Endothelial cell of umbilical vein (primary cell): Measurements from ENCODE around the gene KAT6B. TPM values are rescaled to one million over a fixed set of nuclear protein-coding genes. Genes with fewer than 3 reads are reported as not detected.

ENCODE experiments used
- BruUV-seq: library from RNA; stranded (reverse); fragments of 400-500 nt; replicated peaks from 2 replicates; lab custom pipeline; 2021; lab: Mats Ljungman, UMichigan
- CTCF ChIA-PET: fragments of 300-600, 350-600 bp; sonication (Branson Sonifier 250); formaldehyde crosslinking; loops from one replicate; lab custom pipeline; 2021; ENCODE audit warnings: antibody characterized with exemption, inconsistent platforms; lab: Charles Lee
- POLR2A ChIA-PET: fragments of 300-600, 350-600 bp; sonication (Branson Sonifier 250); formaldehyde crosslinking; loops from one replicate; lab custom pipeline; 2021; ENCODE audit warnings: antibody characterized with exemption, inconsistent platforms; lab: Charles Lee
- DNase-seq: peaks from one replicate; pipeline ENCODE4 v3.0.0-alpha.2; 2011; ENCODE audit warnings: low read depth, low spot score
- FAIRE-seq: peaks from 2 replicates; lab custom pipeline; 2011; peaks lifted over from hg19 to GRCh38; lab: Jason Lieb, UNC
- H2AFZ ChIP-seq: 2 replicates; pipeline ENCODE4 v1.6.0; 2012; ENCODE audit warnings: low read depth, low read length, control low read depth, inconsistent platforms
- H3K27ac ChIP-seq: 2 replicates; pipeline ENCODE4 v1.5.1; 2011; ENCODE audit warnings: low read depth, mild to moderate bottlenecking, control low read depth, low read length, moderate library complexity; ENCODE audit not compliant: insufficient read depth
- H3K27me3 ChIP-seq, 2 experiments: 2 replicates each; pipeline versions ENCODE4 v1.6.0 to v1.6.1; 2011; ENCODE audit warnings: low read length in 2 of 2, mixed read lengths in 1 of 2; ENCODE audit not compliant: control insufficient read depth in 2 of 2, insufficient read depth in 2 of 2
- H3K36me3 ChIP-seq, 2 experiments: 2 replicates in 1 of 2; 3 replicates in 1 of 2; pipeline ENCODE4 v1.5.1; 2011; ENCODE audit warnings: low read length in 2 of 2, mild to moderate bottlenecking in 1 of 2, moderate library complexity in 1 of 2; ENCODE audit not compliant: control insufficient read depth in 2 of 2, insufficient read depth in 2 of 2; ENCODE audit errors: extremely low read depth in 1 of 2
- H3K4me1 ChIP-seq: 3 replicates; pipeline ENCODE4 v1.5.1; 2011; ENCODE audit warnings: mild to moderate bottlenecking, low read length; ENCODE audit not compliant: control insufficient read depth, insufficient read depth; ENCODE audit errors: extremely low read depth
- H3K4me2 ChIP-seq: 2 replicates; pipeline ENCODE4 v1.6.1; 2011; ENCODE audit warnings: low read length, control low read depth, mixed read lengths; ENCODE audit not compliant: insufficient read depth
- H3K4me3 ChIP-seq, 3 experiments: fragments of 200-600 bp in 1 of 3; sonication (generic), shearing (Covaris generic) in 1 of 3; replicated peaks in 1 of 3; 2 replicates each; pipeline ENCODE4 v1.5.1; 2011 to 2016; ENCODE audit warnings: control low read depth in 3 of 3, low read length in 3 of 3, mild to moderate bottlenecking in 2 of 3, inconsistent platforms in 1 of 3, low read depth in 1 of 3, moderate library complexity in 1 of 3; ENCODE audit not compliant: insufficient read depth in 1 of 3
- H3K79me2 ChIP-seq: 2 replicates; pipeline ENCODE4 v1.6.0; 2012; ENCODE audit warnings: low read length, inconsistent platforms; ENCODE audit not compliant: control insufficient read depth, insufficient read depth
- H3K9ac ChIP-seq: replicated peaks from 2 replicates; pipeline ENCODE3; 2011; ENCODE audit warnings: low read length, control low read depth; ENCODE audit not compliant: insufficient read depth; ENCODE audit errors: extremely low read depth
- H3K9me1 ChIP-seq: replicated peaks from 3 replicates; pipeline ENCODE4 v1.6.0; 2011; ENCODE audit warnings: mild to moderate bottlenecking, low read length; ENCODE audit not compliant: control insufficient read depth, insufficient read depth; ENCODE audit errors: extremely low read depth
- H3K9me3 ChIP-seq: replicated peaks from 2 replicates; pipeline ENCODE4 v1.5.1; 2012; ENCODE audit warnings: low read length, inconsistent platforms; ENCODE audit not compliant: control insufficient read depth, insufficient read depth
- H4K20me1 ChIP-seq: replicated peaks from 2 replicates; pipeline ENCODE3; 2011; ENCODE audit warnings: mild to moderate bottlenecking, low read length; ENCODE audit not compliant: control insufficient read depth, insufficient read depth; ENCODE audit errors: extremely low read depth
- CTCF ChIP-seq, 2 donors: IDR thresholded peaks; 1 replicate in 1 of 2; 2 replicates in 1 of 2; pipeline ENCODE4 v1.5.1; 2011; ENCODE audit warnings: low read length in 2 of 2, mild to moderate bottlenecking in 2 of 2, moderate library complexity in 2 of 2, control low read depth in 1 of 2, inconsistent platforms in 1 of 2, low read depth in 1 of 2; ENCODE audit not compliant: insufficient read depth in 1 of 2; ENCODE audit errors: extremely low read depth in 1 of 2
- EZH2 ChIP-seq: IDR thresholded peaks from 2 replicates; pipeline ENCODE4 v1.6.1; 2012; ENCODE audit warnings: borderline replicate concordance, low read depth, mild to moderate bottlenecking, moderate library complexity, low read length, inconsistent platforms; ENCODE audit not compliant: severe bottlenecking
- FOS ChIP-seq: IDR thresholded peaks from 2 replicates; pipeline ENCODE4 v1.6.1; 2011; ENCODE audit warnings: mild to moderate bottlenecking, low read length, moderate library complexity, borderline replicate concordance; ENCODE audit not compliant: insufficient read depth
- GATA2 ChIP-seq: IDR thresholded peaks from 2 replicates; pipeline ENCODE4 v1.7.0; 2011; ENCODE audit warnings: low read depth, mild to moderate bottlenecking, moderate library complexity, mixed read lengths, low read length; ENCODE audit not compliant: insufficient read length, insufficient read depth
- JUN ChIP-seq: IDR thresholded peaks from 2 replicates; pipeline ENCODE4 v1.6.1; 2011; ENCODE audit warnings: borderline replicate concordance, low read depth; ENCODE audit not compliant: insufficient read length, insufficient read depth
- MAX ChIP-seq: IDR thresholded peaks from 2 replicates; pipeline ENCODE4 v1.6.1; 2011; ENCODE audit not compliant: insufficient read depth, insufficient read length
- MYC ChIP-seq: IDR thresholded peaks from one replicate; pipeline ENCODE4 v1.6.1; 2011; ENCODE audit warnings: mild to moderate bottlenecking, low read depth, low read length
- POLR2A ChIP-seq: IDR thresholded peaks from 2 replicates; pipeline ENCODE4 v1.6.1; 2012; ENCODE audit warnings: low read depth, mild to moderate bottlenecking, control low read depth, low read length
- POLR2AphosphoS5 ChIP-seq: IDR thresholded peaks from 2 replicates; pipeline ENCODE4 v1.6.1; 2012; ENCODE audit warnings: low read depth, mild to moderate bottlenecking, control low read depth, low read length, moderate library complexity; ENCODE audit not compliant: insufficient read depth
- dilution Hi-C: fragments of 300-500 bp; cut with MboI; formaldehyde crosslinking; loops from one replicate; pipeline ENCODE4 v1.15.0; 2019; ENCODE audit warnings: low sequenced_read_pairs; ENCODE audit not compliant: extremely low pct_ligation_motif_present
- intact Hi-C: fragments of 100-400 bp; cut with micrococcal nuclease; formaldehyde crosslinking; loops from one replicate; pipeline ENCODE4 v1.10.0; 2022
- polyA plus RNA-seq, 4 experiments: library from polyadenylated mRNA; depleted of rRNA in 3 of 4; stranded (reverse) in 3 of 4; unstranded in 1 of 4; fragments of >200 nt; gene quantifications; 2 replicates each; pipeline versions ENCODE4 v1.2.1 to v1.2.3, GENCODE V29; 2011 to 2012; ENCODE audit warnings: missing spikeins in 1 of 4
- total RNA-seq: library from RNA; stranded (reverse); gene quantifications from 2 replicates; pipeline ENCODE4 v1.2.3, GENCODE V29; 2021

Gene KAT6B
- total and polyA plus RNA-seq, 2 donors (not counting 3 experiments of a cell fraction or from before 2014, with no cell fraction given): 4.5 to 17.0 TPM

GRCh38 chr10:74969093-74969492, 142.7 kb downstream of the KAT6B start:
- Histone ChIP-seq H3K79me2 (no peaks in the 10 kb centered on the region), H3K9me1 (no peaks in the 10 kb centered on the region), H3K4me3 (no peak overlapping the region), H2AFZ (no peak overlapping the region), H3K27me3 (no peaks in the 10 kb centered on the region), H3K4me2 (no peak overlapping the region), H3K27ac (no peak overlapping the region), H3K9ac (no peak overlapping the region), H3K4me1 (peaks cover 14% of the 10 kb centered on the region), H3K36me3 (no peaks in the 10 kb centered on the region), H3K9me3 (no peaks in the 10 kb centered on the region), H4K20me1 (no peaks in the 10 kb centered on the region)
- dilution Hi-C loops: no loop called here
- CTCF ChIA-PET: interaction anchor here (1.1 to 1.6 kb wide), 2 partner anchors 9 to 26 kb away, joined by 3 read pairs; no protein-coding TSS in a partner anchor
- FAIRE-seq (no peak), DNase-seq (no peak)
- POLR2A ChIA-PET: interaction anchor here (1.2 kb wide), 1 partner anchor 14 kb away, joined by 3 read pairs; no protein-coding TSS in a partner anchor
- no TSS peak for BruUV-seq
- no peak for TF ChIP-seq GATA2
- TF ChIP-seq MYC: no peak
- intact Hi-C loops: no loop called here

- no peak for DNase-seq
Measured at GRCh38 chr10:74969530-74969929, 143.1 kb downstream of the KAT6B start.

More at GRCh38 chr10:74969530-74969929, 143.1 kb downstream of the KAT6B start:
- H3K9me1 ChIP-seq: no peaks in the 10 kb centered on the region
- dilution Hi-C loops: no loop called here
- no peak overlapping the region for H3K9ac ChIP-seq
- H3K4me3 ChIP-seq: no peak overlapping the region
- no peak overlapping the region for H3K4me2 ChIP-seq
- no peaks in the 10 kb centered on the region for H3K36me3 ChIP-seq
- no peak overlapping the region for H2AFZ ChIP-seq
- peaks cover 16% of the 10 kb centered on the region for H3K4me1 ChIP-seq
- TF ChIP-seq MYC: no peak
- TF ChIP-seq EZH2: no peak
- TF ChIP-seq JUN: no peak
- no peak for TF ChIP-seq FOS
- no peak for TF ChIP-seq POLR2AphosphoS5
- no peak for TF ChIP-seq GATA2
- no peak for TF ChIP-seq POLR2A
- no peak for TF ChIP-seq MAX
- TF ChIP-seq CTCF (IDR thresholded peaks at IDR 0.05; ENCODE audit: extremely low read depth in 1 of 2, insufficient read depth in 1 of 2, low read depth in 1 of 2, low read length in 2 of 2): no peak
- no peaks in the 10 kb centered on the region for H4K20me1 ChIP-seq
- no peaks in the 10 kb centered on the region for H3K79me2 ChIP-seq
- intact Hi-C loops: no loop called here
- BruUV-seq: no TSS peak
- POLR2A ChIA-PET: no interaction called here
- CTCF ChIA-PET: no interaction called here
- no peaks in the 10 kb centered on the region for H3K9me3 ChIP-seq
- H3K27me3 ChIP-seq: no peaks in the 10 kb centered on the region
- no peak overlapping the region for H3K27ac ChIP-seq
- FAIRE-seq: no peak
